ENCODE measurements around the gene ELOVL3.
"Not testable (repeated sequence)": the region's sequence is repeated elsewhere in the genome, so short reads cannot be mapped to it uniquely, and the experiment has no call there.

- TF ChIP-seq TP53 (CRISPR knock-in tag; IDR thresholded peaks at IDR 0.05); FOXP1 (CRISPR knock-in tag; IDR thresholded peaks at IDR 0.05; ENCODE audit: borderline replicate concordance); ELF4 (CRISPR knock-in tag; IDR thresholded peaks at IDR 0.05; ENCODE audit: low read depth); ESRRA (CRISPR knock-in tag; IDR thresholded peaks at IDR 0.05; ENCODE audit: borderline replicate concordance); NR2C2 (CRISPR knock-in tag; IDR thresholded peaks at IDR 0.05); JUN (CRISPR knock-in tag; IDR thresholded peaks at IDR 0.05); ZNF281 (CRISPR knock-in tag; IDR thresholded peaks at IDR 0.05); ZNF121 (CRISPR knock-in tag; IDR thresholded peaks at IDR 0.05); SP1 (CRISPR knock-in tag; conservative IDR thresholded peaks at IDR 0.05); ETV6 (CRISPR knock-in tag; IDR thresholded peaks at IDR 0.05): not testable (repeated sequence)
- TF ChIP-seq, protein P1, sequence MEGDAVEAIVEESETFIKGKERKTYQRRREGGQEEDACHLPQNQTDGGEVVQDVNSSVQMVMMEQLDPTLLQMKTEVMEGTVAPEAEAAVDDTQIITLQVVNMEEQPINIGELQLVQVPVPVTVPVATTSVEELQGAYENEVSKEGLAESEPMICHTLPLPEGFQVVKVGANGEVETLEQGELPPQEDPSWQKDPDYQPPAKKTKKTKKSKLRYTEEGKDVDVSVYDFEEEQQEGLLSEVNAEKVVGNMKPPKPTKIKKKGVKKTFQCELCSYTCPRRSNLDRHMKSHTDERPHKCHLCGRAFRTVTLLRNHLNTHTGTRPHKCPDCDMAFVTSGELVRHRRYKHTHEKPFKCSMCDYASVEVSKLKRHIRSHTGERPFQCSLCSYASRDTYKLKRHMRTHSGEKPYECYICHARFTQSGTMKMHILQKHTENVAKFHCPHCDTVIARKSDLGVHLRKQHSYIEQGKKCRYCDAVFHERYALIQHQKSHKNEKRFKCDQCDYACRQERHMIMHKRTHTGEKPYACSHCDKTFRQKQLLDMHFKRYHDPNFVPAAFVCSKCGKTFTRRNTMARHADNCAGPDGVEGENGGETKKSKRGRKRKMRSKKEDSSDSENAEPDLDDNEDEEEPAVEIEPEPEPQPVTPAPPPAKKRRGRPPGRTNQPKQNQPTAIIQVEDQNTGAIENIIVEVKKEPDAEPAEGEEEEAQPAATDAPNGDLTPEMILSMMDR (IDR thresholded peaks at IDR 0.05): not testable (repeated sequence)
- TF ChIP-seq, protein P2, sequence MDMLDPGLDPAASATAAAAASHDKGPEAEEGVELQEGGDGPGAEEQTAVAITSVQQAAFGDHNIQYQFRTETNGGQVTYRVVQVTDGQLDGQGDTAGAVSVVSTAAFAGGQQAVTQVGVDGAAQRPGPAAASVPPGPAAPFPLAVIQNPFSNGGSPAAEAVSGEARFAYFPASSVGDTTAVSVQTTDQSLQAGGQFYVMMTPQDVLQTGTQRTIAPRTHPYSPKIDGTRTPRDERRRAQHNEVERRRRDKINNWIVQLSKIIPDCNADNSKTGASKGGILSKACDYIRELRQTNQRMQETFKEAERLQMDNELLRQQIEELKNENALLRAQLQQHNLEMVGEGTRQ (CRISPR knock-in tag; IDR thresholded peaks at IDR 0.05): not testable (repeated sequence)
- TF ChIP-seq, protein P3, sequence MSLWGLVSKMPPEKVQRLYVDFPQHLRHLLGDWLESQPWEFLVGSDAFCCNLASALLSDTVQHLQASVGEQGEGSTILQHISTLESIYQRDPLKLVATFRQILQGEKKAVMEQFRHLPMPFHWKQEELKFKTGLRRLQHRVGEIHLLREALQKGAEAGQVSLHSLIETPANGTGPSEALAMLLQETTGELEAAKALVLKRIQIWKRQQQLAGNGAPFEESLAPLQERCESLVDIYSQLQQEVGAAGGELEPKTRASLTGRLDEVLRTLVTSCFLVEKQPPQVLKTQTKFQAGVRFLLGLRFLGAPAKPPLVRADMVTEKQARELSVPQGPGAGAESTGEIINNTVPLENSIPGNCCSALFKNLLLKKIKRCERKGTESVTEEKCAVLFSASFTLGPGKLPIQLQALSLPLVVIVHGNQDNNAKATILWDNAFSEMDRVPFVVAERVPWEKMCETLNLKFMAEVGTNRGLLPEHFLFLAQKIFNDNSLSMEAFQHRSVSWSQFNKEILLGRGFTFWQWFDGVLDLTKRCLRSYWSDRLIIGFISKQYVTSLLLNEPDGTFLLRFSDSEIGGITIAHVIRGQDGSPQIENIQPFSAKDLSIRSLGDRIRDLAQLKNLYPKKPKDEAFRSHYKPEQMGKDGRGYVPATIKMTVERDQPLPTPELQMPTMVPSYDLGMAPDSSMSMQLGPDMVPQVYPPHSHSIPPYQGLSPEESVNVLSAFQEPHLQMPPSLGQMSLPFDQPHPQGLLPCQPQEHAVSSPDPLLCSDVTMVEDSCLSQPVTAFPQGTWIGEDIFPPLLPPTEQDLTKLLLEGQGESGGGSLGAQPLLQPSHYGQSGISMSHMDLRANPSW (CRISPR knock-in tag; conservative IDR thresholded peaks at IDR 0.05; ENCODE audit: low read depth): not testable (repeated sequence)
Measured at GRCh38 chr10:102188941-102189898, 36.9 kb upstream of the ELOVL3 start.
